ENCODE data around the gene SACM1L.
"Not testable (repeated sequence)": the region's sequence is repeated elsewhere in the genome, so short reads cannot be mapped to it uniquely, and the experiment has no call there.

Gene SACM1L

DNA sequence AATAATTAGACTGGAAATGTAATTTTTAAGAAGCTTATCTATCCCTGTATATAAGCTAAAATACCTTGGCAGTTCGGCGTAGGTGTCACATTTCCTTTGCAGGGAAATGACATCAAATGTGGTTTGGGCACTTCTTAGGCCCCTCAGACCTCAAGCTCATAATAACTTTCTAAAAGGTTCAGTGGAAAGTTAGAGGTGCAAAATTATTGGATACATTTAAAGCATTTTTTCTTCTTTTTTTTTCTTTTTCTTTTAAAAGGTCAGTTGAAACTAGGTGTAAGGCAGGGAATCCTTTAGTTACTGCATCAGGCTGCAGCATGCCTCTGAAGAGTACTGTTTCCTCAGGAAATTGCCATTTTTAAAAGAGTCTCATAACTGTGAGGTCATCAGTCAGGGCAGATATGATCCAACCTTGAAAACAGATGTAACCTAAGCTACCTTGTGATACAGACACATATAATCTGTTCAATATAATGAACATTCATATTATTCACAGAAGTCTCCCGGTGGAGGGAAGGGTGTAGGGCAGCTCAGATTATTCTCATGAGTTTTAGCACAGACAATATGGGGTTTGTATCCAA is 4.8 kb downstream of the SACM1L start:
- TF ChIP-seq, protein P1, sequence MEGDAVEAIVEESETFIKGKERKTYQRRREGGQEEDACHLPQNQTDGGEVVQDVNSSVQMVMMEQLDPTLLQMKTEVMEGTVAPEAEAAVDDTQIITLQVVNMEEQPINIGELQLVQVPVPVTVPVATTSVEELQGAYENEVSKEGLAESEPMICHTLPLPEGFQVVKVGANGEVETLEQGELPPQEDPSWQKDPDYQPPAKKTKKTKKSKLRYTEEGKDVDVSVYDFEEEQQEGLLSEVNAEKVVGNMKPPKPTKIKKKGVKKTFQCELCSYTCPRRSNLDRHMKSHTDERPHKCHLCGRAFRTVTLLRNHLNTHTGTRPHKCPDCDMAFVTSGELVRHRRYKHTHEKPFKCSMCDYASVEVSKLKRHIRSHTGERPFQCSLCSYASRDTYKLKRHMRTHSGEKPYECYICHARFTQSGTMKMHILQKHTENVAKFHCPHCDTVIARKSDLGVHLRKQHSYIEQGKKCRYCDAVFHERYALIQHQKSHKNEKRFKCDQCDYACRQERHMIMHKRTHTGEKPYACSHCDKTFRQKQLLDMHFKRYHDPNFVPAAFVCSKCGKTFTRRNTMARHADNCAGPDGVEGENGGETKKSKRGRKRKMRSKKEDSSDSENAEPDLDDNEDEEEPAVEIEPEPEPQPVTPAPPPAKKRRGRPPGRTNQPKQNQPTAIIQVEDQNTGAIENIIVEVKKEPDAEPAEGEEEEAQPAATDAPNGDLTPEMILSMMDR (IDR thresholded peaks at IDR 0.05; ENCODE audit: low read depth, low read length): no peak
- no peak overlapping the region for H3K4me3 ChIP-seq (ENCODE audit: low read depth, low read length)

GRCh38 chr3:45695166-45695565 is 6.0 kb downstream of the SACM1L start:
- H3K4me3 ChIP-seq (ENCODE audit: low read depth, low read length): not testable (repeated sequence)

- no peak overlapping the region for H3K4me3 ChIP-seq (ENCODE audit: low read depth, low read length)
- TF ChIP-seq, protein P1 (IDR thresholded peaks at IDR 0.05; ENCODE audit: low read depth, low read length): no peak
These were observed 11.4 kb downstream of the SACM1L start for GRCh38 chr3:45700570-45701073.

- no peak overlapping the region for H3K4me3 ChIP-seq (ENCODE audit: low read depth, low read length)
- TF ChIP-seq, protein P1 (IDR thresholded peaks at IDR 0.05; ENCODE audit: low read depth, low read length): no peak
These were observed 12.1 kb downstream of the SACM1L start for GRCh38 chr3:45701172-45701867.

DNA sequence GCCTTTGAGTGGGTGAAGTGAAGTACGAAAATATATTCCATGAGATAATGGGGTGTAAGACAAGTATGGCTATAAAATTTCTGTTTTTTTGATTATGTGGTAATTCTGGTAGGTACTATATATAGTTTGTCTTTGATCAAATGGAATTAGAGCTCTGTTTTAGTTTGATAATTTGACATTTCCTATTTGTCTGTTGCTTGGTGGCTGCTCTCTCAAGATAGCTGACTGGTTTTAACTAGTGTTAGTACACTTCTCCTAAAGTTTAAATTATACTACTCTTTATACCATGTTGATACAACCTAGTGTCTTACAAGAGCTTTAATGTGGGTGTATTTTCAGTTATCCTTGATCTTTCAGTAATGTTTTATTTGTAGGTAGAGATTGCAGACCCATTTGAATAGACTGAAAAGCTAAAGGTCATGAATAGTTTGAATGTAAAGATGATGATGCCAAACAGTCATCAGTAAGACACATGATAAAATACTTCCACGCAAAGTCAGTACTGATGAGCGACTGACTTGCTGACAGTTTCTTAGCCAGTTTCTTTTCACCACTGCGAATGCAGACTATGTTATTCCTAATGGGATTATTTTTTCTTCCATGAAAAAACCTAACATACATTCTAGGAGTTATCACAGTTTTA is 15.2 kb downstream of the SACM1L start:
- TF ChIP-seq, protein P1 (IDR thresholded peaks at IDR 0.05; ENCODE audit: low read depth, low read length): no peak
- H3K4me3 ChIP-seq (ENCODE audit: low read depth, low read length): no peak overlapping the region

DNA sequence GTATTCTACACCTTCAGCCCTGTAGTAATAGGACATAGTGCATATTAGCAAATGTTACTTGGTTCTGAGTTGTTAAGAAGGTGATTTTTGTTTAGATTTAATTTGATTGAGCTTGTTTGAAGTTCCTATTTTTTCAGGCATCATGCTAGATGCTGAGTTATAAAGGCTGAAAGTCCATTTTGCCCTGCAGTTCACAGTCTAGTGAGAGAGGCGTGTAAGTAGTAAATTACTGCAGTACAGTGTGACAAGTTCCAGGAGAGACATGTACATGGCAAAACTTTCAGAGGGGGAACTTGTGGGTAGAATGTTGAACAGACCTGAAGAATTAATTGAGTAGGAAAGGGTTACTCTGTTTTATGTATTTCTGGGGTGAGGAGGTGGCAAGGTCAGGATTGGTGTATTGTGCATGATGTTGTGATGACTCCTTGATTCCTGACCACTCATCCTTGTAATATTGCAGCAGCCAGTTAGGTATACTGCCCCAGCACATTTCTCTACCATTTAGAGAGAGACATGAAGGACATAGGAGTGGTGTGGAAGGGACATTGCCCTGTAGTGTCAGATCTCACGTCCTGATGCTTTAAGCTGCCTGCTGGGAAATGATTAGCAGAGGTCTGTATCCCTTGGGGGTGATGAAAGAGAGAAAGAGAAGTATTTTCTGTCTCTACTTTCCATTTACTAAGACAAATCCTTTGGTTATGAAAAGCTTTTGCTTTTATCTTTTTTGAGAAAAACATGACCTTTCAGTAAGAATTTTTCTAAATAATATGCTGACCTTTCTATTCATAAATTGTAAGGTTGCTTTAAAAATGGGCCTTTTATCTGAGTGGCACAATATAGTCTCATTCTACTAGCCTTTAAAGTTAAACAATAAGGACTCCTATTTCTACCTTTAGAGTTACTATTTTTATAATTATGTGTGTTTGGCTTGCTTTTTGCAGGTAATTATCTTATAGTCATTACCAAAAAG is 16.9 kb downstream of the SACM1L start:
- TF ChIP-seq, protein P1 (IDR thresholded peaks at IDR 0.05; ENCODE audit: low read depth, low read length): no peak
- H3K4me3 ChIP-seq (ENCODE audit: low read depth, low read length): no peak overlapping the region

GRCh38 chr3:45711931-45712330 is 22.7 kb downstream of the SACM1L start:
- no peak overlapping the region for H3K4me3 ChIP-seq (ENCODE audit: low read depth, low read length)
- TF ChIP-seq, protein P1 (IDR thresholded peaks at IDR 0.05; ENCODE audit: low read depth, low read length): no peak
